ENCODE measurements around the gene MMP13.
"Not testable (repeated sequence)": the region's sequence is repeated elsewhere in the genome, so short reads cannot be mapped to it uniquely, and the experiment has no call there.

Gene MMP13

DNA sequence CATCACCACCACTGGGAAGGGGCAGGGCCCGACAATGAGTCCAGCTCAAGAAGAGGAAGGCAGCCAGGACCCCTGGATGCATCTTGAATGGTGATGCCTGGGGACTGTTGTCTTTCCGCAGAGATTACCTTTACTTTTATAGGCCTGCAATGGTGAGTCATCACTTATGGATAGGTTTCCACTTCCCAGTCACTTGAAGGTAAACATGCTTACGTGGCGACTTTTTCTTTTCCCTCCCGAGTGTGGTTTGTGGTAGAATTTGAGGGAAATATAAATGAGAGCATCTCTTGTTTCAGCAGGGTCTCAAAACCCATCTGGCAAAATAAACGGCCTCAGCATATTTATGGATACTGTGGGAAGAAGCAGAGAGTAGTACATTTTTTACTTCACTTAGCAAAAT, at the start of gene MMP13:
MMP13 (minus strand) TSS at position 109 of the 400 bp plus-strand sequence; CDS start at position 82, 27 bp downstream.
- DNase-seq (ENCODE audit: low read depth in 3 of 3): no peak

DNA sequence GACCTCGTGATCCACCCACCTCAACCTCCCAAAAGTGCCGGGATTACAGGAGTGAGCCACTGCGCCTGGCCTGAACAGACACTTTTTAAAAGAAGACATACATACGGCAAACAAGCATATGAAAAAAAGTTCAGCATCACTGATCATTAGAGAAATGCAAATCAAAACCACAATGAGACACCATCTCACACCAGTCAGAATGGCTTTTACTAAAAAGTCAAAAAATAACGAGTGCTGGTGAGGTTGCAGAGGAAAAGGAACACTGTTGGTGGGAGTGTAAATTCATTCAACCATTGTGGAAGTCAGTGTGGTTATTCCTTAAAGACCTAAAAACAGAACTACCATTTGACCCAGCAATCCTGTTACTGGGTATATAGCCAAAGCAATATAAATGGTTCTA, 48.7 kb upstream of the MMP13 start:
- DNase-seq (ENCODE audit: low read depth in 3 of 3): not testable (repeated sequence)

DNA sequence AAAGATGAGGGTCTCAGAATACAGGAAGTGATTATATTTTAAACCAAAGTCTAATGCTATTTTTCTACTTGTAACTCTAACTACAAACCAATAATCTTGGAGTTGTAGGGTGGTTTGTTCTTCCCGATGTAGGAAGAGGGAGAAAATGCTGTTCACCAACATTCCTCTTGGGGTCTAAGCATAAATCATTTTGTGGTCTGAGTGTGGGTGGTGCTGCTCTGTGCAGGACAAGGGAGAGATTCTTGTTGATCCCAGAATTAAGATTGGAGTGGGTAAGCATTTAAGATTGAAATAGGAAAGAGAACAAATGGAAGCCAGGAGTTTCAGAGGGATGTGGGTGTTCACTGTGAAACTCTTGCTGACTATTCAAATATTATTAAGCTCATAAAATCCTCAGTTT, 38.6 kb upstream of the MMP13 start:
- DNase-seq (ENCODE audit: low read depth in 3 of 3): no peak

DNA sequence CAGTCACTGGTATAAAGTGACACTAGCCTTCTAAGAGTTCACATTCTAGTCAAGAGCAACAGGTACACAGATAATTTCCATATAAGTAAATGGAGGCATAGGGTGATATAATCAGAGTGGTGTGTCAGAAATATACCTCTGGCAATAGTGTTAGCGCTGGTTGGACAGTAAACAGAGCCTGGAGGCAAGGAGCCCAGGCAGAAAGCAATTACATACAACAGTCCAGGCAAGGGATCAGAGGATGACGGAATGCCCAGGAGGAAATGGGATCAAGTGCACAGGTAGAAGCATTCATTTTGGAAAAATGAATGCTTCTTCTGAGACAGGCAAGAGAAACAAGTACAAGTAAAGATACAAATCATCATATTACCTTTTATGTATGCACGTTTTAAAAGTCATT, 36.2 kb upstream of the MMP13 start:
- DNase-seq (ENCODE audit: low read depth in 3 of 3): no peak

- no peak for DNase-seq (ENCODE audit: low read depth in 3 of 3)
Observed at GRCh38 chr11:102990145-102990544, 34.6 kb upstream of the MMP13 start.

- DNase-seq (ENCODE audit: low read depth in 3 of 3): no peak
Observed at GRCh38 chr11:102989379-102990047, 34.0 kb upstream of the MMP13 start.

- no peak for DNase-seq (ENCODE audit: low read depth in 3 of 3)
Observed at GRCh38 chr11:102986815-102987214, 31.3 kb upstream of the MMP13 start.

DNA sequence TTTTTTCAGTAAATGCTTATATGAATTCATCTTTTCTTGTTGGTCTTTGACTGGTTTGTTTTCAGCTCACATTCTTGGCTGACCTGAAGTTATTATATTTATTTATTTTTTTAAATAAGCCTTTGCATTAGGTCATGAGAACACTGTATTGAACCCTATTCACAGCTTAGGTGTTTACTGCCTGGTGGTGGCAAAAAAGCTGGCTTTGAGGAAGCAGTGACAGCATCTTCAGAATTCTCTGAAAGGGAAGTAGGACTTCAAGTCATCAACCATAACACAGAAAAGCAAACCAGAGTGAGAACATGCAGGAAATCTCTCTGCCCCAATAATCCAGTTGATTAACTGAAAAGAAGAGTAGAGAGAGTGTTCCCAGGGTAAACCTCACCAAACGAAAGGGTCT, 30.3 kb upstream of the MMP13 start:
- DNase-seq (ENCODE audit: low read depth in 3 of 3): no peak

DNA sequence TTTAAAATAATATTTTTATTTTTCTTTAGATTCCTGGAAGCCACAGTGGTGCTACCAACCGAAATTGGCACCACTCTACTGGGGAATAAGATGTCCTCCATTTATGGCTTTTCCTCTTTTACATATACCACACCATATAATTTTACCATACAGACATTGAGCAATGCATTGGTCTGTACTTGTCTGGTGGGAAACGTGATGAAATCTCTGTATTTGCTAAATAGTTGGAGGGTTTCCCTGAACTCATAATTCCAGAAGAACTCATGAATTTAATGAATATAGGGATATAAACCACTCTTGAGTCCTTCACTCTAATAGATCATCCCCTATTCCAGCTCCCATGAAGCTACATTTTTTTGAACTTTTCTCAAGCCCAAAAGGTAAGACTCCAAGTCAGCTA, 28.0 kb upstream of the MMP13 start:
- DNase-seq (ENCODE audit: low read depth in 3 of 3): no peak

GRCh38 chr11:102981324-102981910, 25.9 kb upstream of the MMP13 start:
- no peak for DNase-seq (ENCODE audit: low read depth in 3 of 3)

GRCh38 chr11:102974552-102975280, 19.2 kb upstream of the MMP13 start:
- no peak for DNase-seq (ENCODE audit: low read depth in 3 of 3)

- not testable (repeated sequence) for DNase-seq (ENCODE audit: low read depth in 3 of 3)
Observed at GRCh38 chr11:102973698-102974097, 18.2 kb upstream of the MMP13 start.

- no peak for DNase-seq (ENCODE audit: low read depth in 3 of 3)
Observed at GRCh38 chr11:102972853-102973252, 17.3 kb upstream of the MMP13 start.

DNA sequence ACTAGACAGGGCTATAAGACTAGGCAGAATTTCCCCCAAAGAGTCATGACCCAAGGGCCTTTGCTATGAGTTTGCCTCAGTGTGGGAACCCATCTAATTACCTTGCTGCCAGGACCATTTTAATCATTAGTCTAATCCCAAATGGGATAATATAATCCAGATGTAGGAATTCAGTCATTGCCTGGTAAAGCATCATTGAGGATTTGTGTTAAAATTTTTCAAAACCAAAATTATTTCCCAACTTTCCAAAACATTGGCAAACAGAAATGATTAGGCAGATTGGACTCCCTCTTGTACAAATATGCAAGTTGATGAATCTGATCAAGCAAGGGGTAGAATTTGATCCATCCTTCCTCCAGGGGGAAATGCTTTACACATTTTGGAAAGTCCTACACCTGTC, 16.2 kb upstream of the MMP13 start:
- DNase-seq (ENCODE audit: low read depth in 3 of 3): no peak

DNA sequence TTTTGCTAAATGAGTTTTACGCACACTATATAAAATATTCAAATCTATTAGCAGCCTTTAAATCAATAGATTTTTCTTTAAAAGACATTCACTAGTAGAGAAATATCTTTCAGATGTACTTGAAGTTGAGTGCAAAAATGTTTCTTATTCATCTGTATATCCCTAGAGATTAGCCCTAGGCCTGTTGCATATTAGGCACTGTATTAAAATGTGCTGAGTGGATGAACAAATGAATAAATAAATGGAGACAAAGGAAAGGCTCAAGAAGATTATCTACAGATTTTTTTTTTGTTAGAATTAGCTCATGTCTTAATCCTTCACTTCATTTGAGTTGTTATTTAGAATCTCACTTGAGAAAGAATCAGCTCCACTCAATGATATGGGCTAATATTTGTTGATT, 12.0 kb upstream of the MMP13 start:
- DNase-seq (ENCODE audit: low read depth in 3 of 3): no peak

GRCh38 chr11:102966011-102966410, 10.5 kb upstream of the MMP13 start:
- no peak for DNase-seq (ENCODE audit: low read depth in 3 of 3)

DNA sequence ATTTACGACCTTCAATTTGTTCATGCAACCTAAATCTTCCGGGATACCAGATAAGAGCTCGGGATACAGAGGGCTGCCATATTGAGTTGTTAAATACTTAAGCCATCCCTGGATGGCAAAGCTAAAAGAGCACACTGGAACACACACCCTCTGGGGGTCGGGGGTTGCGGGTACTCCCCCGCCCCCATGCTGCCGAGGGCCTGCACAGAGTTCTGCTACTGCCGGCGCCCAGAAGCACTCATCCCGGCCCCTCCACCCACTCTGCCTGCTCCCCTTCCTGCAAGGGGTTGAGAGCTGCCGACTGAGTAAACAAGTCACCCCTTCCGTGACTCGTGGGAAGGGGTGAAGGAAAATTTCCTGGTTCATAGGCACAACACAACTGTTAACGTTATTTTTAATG, 9.3 kb upstream of the MMP13 start:
- DNase-seq (ENCODE audit: low read depth in 3 of 3): no peak

DNA sequence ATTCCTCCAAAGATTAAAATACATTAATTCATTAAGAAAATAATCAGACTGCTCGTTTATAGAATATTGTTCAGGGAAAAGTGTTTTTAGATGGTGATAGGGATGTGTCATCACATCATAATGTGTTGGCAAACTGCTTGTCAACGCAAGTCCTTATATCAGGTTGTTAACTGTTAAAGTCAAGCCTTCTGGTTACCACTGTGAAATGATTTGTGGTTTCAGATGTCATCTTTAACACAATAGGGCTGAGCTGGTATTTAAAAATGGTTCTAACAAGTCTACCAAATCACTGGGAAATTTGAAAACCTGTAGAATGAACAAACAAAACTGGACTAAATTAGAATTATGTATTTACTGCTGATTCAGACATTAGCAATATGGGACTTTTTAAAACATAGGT, 2.4 kb upstream of the MMP13 start:
- DNase-seq (ENCODE audit: low read depth in 3 of 3): no peak

DNA sequence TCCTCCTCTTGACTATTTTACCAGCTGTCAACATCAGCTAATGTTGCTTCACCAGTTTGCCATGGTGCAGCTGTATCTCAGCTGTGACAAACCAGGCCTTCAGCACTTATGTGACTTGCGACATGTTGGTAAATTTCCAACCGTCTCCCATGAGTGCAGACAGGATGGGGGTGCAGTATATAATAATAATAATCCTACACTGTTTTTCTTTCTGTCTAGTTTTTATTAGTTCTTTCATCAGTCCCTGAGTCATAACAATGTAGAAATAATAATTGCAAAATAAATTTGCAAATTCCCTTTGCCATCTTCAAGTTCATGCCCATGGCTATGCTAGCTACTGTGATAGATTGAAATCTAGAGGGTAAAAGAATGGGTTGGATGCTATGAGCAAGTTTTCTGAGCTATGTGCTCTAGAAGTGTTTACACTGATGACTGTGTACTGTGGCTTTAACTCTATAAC, 4.9 kb downstream of the MMP13 start:
- DNase-seq (ENCODE audit: low read depth in 3 of 3): no peak

DNA sequence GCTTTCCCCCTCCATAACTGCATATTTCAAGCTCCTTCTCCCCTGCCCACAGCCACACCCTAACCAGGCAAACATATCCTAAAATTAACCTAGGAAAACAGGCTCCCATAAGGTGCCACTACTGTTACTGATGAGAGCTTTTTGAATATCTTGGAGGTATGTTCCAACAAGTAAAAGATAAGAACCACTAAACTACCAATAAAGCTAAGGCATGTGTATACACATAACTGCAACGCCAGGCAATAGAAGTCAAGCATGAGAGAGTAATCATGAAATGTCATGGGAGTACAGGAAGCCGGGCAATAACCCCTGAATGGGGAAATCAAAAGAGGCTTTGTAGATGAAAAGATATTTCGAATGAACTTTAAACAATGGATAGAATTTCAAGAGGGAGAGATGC, 9.3 kb downstream of the MMP13 start:
- DNase-seq (ENCODE audit: low read depth in 3 of 3): no peak

DNA sequence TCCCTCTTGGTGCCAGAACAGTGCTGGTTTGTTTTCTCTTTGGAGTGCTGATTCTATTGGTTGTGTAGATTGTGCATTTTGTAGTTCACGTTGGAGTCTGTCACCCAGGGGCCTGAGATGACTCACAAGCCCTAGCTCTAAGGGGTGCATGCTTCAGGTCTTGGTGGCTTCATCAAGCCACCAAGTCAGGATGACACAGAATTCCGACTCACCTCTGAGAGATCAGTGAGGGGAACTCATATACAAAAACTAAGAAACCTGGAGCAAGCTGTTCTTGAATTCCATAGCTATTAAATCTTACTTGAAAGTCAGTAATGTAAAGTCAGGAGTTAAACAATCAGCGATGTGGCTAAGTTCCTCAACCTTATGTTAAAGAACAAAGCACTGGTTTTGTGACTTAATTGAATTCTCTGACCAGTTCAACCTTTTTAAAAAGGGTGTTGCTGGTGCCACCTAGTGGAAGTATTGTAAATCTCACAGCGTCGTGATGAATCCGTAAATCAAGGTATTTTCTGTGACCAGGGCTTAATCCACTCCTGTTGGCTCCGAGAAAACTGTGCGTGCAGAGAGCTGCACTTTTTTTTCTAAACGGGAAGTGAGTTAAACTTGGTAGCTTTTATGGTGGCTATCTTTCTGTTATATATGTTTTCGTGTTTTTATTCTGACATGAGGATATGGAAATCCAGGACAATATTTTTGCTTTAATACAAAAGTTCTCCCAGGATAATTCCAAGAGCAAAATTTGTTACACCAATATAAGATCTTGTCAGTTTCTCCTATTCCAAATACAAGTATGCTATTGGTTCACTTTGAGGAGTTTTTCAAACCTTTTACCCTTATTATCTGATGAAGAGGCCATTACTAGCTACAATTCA, 14.6 kb downstream of the MMP13 start:
- peak in 1 of 3 experiments; percentile 2 for DNase-seq (ENCODE audit: low read depth in 3 of 3)

DNA sequence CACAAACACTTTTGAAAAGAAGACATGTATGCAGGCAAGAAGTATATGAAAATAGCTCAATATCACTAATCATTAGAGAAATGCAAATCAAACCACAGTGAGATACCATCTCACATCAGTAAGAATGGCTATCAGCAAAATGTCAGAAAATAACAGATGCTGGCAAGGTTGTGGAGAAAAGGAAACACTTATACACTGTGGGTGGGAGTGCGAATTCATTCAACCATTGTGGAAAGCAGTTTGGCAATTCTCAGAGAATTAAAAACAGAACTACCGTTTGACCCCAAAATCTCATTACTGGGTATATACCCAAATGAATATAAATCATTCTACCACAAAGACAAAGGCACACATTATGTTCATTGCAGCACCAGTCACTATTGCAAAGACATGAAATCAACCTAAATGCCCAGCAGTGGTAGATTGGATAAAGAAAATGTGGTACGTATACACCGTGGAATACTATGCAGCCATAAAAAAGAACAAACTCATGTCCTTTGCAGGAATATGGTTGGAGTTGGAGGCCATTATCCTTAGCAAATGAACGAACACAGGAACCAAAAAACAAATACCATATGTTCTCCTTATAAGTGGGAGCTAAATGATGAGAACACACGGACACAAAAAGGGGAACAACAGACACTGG, 18.5 kb downstream of the MMP13 start:
- DNase-seq (ENCODE audit: low read depth in 3 of 3): no peak
